ENCODE results near the gene SRC. TPM values are rescaled to one million over a fixed set of nuclear protein-coding genes. Genes with fewer than 3 reads are reported as not detected.

Gene SRC
- total RNA-seq, 4 donors from 2014 or later, result 30.6 to 54.7 (median 45.0) TPM

GRCh38 chr20:37452236-37452635, 106.3 kb downstream of the SRC start:
- no peaks in the 10 kb centered on the region for H3K27me3 ChIP-seq
- no peak for ATAC-seq
- H3K36me3 ChIP-seq, result no peaks in the 10 kb centered on the region

GRCh38 chr20:37453288-37453687, 107.3 kb downstream of the SRC start:
- H3K4me3 ChIP-seq, result no peak overlapping the region
- H3K4me1 ChIP-seq, result no peaks in the 10 kb centered on the region
- TF ChIP-seq POLR2AphosphoS5 (IDR thresholded peaks at IDR 0.05) (no peak), EP300 (IDR thresholded peaks at IDR 0.05) (no peak), POLR2A (IDR thresholded peaks at IDR 0.05) (no peak), CTCF (IDR thresholded peaks at IDR 0.05) (no peak)
- H3K9me3 ChIP-seq, result peaks cover 0 to 29% (median 0%) of the 10 kb centered on the region in 3 donors
- WGBS, 2 donors (ENCODE audit: low coverage in 1 of 2), result 21 to 44% methylated on average over 2 to 3 of the region's 3 CpGs
- no peak for ATAC-seq
- H3K27me3 ChIP-seq, result no peaks in the 10 kb centered on the region
- H3K27ac ChIP-seq, result no peak overlapping the region
- H3K36me3 ChIP-seq, result no peaks in the 10 kb centered on the region

More at GRCh38 chr20:37452236-37452635, 106.3 kb downstream of the SRC start:
- 40 to 61% methylated on average over 1 to 2 of the region's 3 CpGs for WGBS, 2 donors (ENCODE audit: low coverage in 1 of 2)
- H3K4me3 ChIP-seq, result no peak overlapping the region
- TF ChIP-seq POLR2A (IDR thresholded peaks at IDR 0.05), result no peak
- TF ChIP-seq EP300 (IDR thresholded peaks at IDR 0.05), result no peak
- no peak for TF ChIP-seq POLR2AphosphoS5 (IDR thresholded peaks at IDR 0.05)
- TF ChIP-seq CTCF (IDR thresholded peaks at IDR 0.05), result no peak
- H3K27ac ChIP-seq, result no peak overlapping the region
- no peaks in the 10 kb centered on the region for H3K4me1 ChIP-seq
- H3K9me3 ChIP-seq, result peaks cover 0 to 28% (median 0%) of the 10 kb centered on the region in 3 donors

GRCh38 chr20:37453836-37454235, 107.9 kb downstream of the SRC start:
- Histone ChIP-seq H3K27ac (no peak overlapping the region), H3K27me3 (no peaks in the 10 kb centered on the region), H3K9me3 (peaks cover 0 to 34% (median 0%) of the 10 kb centered on the region in 3 donors), H3K4me1 (no peaks in the 10 kb centered on the region), H3K4me3 (no peak overlapping the region), H3K36me3 (no peaks in the 10 kb centered on the region)
- no peak for TF ChIP-seq CTCF (IDR thresholded peaks at IDR 0.05)
- TF ChIP-seq POLR2AphosphoS5 (IDR thresholded peaks at IDR 0.05), result no peak
- TF ChIP-seq POLR2A (IDR thresholded peaks at IDR 0.05), result no peak
- no peak for TF ChIP-seq EP300 (IDR thresholded peaks at IDR 0.05)
- 75 to 79% methylated on average over 4 to 5 of the region's 5 CpGs for WGBS, 2 donors (ENCODE audit: low coverage in 1 of 2)
- no peak for ATAC-seq

GRCh38 chr20:37454636-37455385, 108.9 kb downstream of the SRC start:
- H3K4me1 ChIP-seq, result no peaks in the 10 kb centered on the region
- no peak overlapping the region for H3K4me3 ChIP-seq
- TF ChIP-seq EP300 (IDR thresholded peaks at IDR 0.05), result no peak
- TF ChIP-seq POLR2AphosphoS5 (IDR thresholded peaks at IDR 0.05), result no peak
- TF ChIP-seq POLR2A (IDR thresholded peaks at IDR 0.05), result no peak
- TF ChIP-seq CTCF (IDR thresholded peaks at IDR 0.05), result no peak
- H3K9me3 ChIP-seq, result peaks cover 0 to 42% (median 0%) of the 10 kb centered on the region in 3 donors
- no peaks in the 10 kb centered on the region for H3K27me3 ChIP-seq
- no peak overlapping the region for H3K27ac ChIP-seq
- ATAC-seq, result no peak
- no peaks in the 10 kb centered on the region for H3K36me3 ChIP-seq

Other genes starting within 250 kb of the SRC start
- gene RPN2, start 166.8 kb upstream of the SRC start, total RNA-seq, result 100 to 1,000 TPM in 3 of 4 donors, 10 to 100 TPM in 1; 86.7 to 114 (median 110) TPM
- gene MROH8, start 166.6 kb upstream of the SRC start, total RNA-seq, result 1 to 10 TPM; 1.6 to 6.2 (median 3.2) TPM
- not detected for gene GHRH, start 84.3 kb upstream of the SRC start, total RNA-seq
- 10 to 100 TPM; 28.2 to 53.0 (median 44.6) TPM for gene MANBAL, start 56.5 kb upstream of the SRC start, total RNA-seq
- gene NNAT, start 175.1 kb downstream of the SRC start, total RNA-seq, result 1 to 10 TPM; 3.3 to 8.8 (median 7.7) TPM
- 10 to 100 TPM; 37.7 to 65.5 (median 55.6) TPM for gene BLCAP, start 181.7 kb downstream of the SRC start, total RNA-seq

All from gastroesophageal sphincter (tissue), 4 donors.